EH (cell line): ENCODE data around the gene ZCRB1.
"Not testable (repeated sequence)": the region's sequence is repeated elsewhere in the genome, so short reads cannot be mapped to it uniquely, and the experiment has no call there.

ENCODE experiments used
- DNase-seq: peaks from one replicate; pipeline ENCODE4 v3.0.0-alpha.2; 2015; ENCODE audit warnings: low read depth

Gene ZCRB1, protein sequence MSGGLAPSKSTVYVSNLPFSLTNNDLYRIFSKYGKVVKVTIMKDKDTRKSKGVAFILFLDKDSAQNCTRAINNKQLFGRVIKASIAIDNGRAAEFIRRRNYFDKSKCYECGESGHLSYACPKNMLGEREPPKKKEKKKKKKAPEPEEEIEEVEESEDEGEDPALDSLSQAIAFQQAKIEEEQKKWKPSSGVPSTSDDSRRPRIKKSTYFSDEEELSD

GRCh38 chr12:42325653-42326474 is at the start of gene ZCRB1, which contains the start of gene PPHLN1:
Gene ZCRB1, minus strand, starts transcription at chr12:42326094. Its CDS starts 1,992 bp downstream, at chr12:42324102.
Gene PPHLN1, plus strand, starts transcription at chr12:42326167. Its CDS starts 9,736 bp downstream, at chr12:42335903.
- peak; percentile 83 for DNase-seq

- no peak for DNase-seq
Observed at GRCh38 chr12:42373669-42374068, 47.8 kb upstream of the ZCRB1 start.

DNA sequence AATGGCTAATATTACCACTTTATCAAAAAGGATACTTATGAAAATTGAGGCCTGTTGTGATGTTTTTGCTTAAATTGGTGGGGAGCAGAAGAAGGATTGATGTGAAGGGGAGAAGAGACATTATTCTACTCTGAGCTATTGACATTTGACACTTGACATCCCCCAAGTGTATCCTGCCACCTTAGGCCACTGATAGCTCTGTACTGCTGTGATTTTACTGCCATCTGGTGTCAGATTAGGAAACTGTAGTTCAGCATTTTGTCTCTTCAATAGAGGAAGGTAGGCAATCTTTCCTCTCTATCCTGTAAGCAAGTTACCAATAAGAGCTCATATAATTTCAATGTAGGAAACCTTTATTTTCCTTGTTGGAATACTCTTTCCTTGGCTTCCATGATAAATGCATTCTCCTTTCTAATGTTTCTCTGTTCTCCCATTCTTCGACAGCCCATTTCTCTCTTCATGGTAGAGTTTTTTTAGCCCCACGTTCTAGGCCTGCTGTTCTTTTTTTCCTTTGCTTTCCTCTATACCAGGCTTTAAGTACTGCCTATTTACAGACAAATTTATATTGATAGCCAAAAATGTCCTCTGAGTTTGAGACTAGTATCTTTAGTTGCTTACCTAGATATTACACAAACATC is 46.4 kb upstream of the ZCRB1 start:
- DNase-seq = peak; percentile 61

DNA sequence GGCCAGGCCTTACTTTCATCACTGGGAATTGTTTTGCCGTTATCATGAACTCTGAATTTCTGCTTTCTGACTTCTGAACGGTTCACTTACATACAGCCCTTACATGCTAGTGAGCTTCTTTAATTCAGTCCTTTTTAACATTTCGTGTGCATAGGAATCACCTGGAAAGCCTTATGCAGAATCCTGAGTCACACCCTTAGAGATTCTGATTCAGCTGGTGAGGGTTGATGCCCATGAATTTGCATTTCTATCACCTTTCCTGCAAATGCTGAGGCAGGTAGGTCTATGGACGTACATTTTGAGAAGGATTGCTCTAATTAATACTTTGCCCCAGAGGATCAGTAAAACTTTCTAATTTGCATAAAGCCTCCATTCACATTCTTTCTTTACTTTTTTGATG is 44.1 kb upstream of the ZCRB1 start:
- DNase-seq = no peak

- DNase-seq = no peak
Observed at GRCh38 chr12:42365486-42365885, 39.6 kb upstream of the ZCRB1 start.

DNA sequence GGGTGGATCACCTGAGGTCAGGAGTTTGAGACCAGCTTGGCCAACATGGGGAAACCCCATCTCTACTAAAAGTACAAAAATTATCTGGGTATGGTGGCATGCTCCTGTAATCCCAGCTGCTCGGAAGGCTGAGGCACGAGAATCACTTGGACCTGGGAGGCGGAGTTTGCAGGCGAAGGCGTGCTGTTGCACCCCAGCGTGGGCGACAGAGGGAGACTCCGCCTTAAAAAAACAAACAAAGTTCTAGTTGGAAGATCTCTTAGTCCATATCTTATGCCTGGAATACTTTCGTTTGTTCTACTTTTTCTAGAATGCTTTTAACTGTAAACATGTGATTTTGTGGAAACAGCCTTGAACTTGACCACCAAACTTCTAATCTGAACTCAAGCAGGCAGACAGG is 38.8 kb upstream of the ZCRB1 start:
- no peak for DNase-seq

DNA sequence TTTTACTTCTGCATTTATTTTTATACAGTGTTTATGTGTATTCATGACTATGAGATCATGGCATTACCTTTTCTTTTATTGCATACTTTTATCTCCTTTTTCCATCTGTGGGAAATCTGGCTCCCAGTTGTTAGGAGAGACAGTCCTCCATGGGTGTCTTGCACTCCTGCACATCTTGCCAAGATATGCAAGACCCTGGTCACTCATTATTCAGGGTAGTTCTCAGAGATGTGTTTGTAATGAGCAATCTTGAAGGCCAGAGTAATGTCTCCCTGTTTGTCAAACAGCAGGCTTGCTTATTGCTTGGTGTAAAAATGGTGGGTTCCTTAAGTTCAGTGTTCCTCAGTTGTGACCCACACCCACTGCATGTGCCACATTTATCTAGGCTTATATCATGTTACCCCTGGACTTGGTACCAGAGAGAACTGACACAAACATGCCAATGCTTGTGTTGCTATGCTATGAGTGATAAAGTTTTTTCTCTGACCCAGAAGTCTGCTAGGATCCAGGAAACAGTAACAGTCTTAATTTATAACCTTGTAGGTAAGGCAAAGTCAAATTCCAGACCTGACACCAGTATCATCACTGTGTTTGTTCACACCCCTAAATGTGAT is 36.9 kb upstream of the ZCRB1 start:
- peak; percentile 74 for DNase-seq

GRCh38 chr12:42361909-42362646 is 36.2 kb upstream of the ZCRB1 start:
- peak; percentile 1 for DNase-seq

GRCh38 chr12:42360747-42361403 is 35.0 kb upstream of the ZCRB1 start:
- DNase-seq = peak; percentile 33

DNA sequence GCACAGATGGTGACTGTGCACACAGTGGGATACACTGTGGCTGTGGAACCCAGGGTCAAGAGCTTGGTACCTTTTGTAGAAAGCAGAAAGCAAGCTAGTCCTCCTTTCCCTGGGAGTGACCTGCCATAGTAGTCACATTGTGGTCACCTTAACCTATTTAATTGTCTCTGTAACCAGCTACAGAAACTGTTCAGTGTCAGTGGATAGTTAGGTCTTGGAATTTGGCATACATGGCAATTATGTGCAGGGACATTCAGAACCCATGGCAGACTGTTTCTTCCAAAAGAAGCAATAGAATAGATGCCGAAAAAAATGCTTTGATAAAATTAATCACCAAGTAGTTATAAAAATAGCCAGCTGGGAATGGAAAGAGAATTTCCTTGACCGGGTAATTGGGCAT is 30.4 kb upstream of the ZCRB1 start:
- no peak for DNase-seq

DNA sequence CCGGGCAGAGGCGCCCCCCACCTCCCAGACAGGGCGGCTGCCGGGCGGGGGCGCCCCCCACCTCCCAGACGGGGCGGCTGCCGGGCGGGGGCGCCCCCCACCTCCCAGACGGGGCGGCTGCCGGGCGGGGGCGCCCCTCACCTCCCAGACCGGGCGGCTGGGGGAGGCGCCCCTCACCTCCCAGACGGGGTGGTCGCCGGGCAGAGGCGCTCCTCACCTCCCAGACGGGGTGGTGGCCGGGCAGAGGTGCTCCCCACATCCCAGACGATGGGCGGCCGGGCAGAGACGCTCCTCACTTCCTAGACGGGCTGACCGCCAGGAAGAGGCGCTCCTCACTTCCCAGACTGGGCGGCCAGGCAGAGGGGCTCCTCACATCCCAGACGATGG is 24.1 kb upstream of the ZCRB1 start:
- not testable (repeated sequence) for DNase-seq

DNA sequence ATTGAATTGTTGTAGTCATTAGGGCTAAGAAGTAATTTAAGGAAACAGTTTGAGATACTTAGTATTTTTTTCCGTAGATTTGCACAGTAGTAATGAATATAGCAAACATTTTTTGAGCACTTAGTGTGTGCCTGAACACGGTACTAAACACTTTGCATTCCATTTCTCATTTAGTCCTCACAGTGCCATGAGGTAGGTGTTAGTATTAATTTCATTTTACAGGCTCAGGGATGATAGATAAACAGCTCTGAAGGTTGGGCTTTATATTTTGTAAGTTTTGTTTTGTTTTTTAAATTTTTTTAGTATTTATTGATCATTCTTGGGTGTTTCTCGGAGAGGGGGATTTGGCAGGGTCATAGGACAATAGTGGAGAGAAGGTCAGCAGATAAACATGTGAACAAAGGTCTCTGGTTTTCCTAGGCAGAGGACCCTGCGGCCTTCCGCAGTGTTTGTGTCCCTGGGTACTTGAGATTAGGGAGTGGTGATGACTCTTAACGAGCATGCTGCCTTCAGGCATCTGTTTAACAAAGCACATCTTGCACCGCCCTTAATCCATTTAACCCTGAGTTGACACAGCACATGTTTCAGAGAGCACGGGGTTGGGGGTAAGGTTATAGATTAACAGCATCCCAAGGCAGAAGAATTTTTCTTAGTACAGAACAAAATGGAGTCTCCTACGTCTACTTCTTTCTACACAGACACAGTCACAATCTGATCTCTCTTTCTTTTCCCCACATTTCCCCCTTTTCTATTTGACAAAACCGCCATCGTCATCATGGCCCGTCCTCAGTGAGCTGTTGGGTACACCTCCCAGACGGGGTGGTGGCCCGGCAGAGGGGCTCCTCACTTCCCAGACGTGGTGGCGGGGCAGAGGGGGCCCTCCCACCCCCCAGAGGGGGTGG is 23.5 kb upstream of the ZCRB1 start:
- not testable (repeated sequence) for DNase-seq

DNA sequence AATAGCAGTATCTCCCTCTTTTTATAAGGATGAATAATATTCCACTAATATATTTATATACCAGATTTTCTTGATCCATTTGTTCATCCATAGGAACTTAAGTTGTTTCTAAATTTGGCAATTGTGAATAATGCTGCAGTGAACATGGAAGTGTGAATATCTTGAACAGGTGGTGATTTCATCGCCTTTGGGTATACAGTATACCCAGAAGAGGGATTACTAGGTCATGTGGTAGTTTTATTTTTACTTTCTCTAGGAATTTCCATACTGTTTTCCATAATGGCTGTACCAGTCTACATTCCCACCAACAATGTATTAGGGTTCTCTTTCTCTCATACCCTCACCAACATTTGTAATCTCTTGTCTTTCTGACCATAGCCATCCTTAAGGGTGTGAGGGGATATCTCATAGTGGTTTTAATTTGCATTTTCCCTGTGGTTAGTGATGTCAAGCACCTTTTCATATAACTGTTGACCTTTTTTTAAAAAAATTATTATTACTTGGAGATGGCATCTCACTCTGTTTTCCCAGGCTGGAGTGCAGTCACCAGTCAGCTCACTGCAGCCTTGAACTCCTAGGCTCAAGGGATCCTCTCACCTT is 20.6 kb upstream of the ZCRB1 start:
- DNase-seq = no peak

DNA sequence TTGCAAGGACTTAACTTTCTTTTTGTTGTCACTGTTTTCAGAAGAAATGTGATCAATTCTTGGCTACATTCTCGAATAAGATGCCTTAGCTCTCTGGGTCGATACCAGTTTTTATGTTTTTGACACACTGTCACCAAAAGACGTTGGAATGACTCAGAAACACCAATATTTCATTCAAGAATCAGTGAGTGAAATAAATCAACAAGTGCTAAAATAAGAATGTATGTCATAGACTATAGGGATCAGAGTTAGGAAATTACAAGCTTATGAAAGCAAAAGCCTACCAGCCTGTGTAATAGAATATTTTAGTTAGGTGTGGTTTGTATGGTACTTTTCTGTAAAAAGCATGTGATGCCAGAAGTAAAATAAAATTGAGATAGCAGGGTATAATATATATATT is 17.8 kb upstream of the ZCRB1 start:
- DNase-seq = no peak

DNA sequence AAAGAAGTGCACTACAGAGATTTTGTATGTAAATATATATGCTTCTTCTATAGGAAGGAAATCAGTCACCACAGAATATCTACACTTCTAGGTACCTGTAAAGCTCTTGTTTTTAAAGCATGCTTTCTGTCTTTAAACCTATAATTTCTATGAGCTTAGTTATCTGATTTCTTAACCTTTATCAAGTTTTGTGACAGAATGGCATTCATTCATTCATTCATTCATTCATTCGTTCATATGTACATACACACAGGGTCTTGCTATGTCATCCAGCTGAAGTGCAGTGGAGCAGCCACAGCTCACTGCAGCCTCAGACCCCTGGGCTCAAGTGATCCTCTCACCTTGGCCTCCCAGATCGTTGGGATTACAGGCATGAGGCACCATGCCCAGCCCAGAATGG is 16.1 kb upstream of the ZCRB1 start:
- no peak for DNase-seq

DNA sequence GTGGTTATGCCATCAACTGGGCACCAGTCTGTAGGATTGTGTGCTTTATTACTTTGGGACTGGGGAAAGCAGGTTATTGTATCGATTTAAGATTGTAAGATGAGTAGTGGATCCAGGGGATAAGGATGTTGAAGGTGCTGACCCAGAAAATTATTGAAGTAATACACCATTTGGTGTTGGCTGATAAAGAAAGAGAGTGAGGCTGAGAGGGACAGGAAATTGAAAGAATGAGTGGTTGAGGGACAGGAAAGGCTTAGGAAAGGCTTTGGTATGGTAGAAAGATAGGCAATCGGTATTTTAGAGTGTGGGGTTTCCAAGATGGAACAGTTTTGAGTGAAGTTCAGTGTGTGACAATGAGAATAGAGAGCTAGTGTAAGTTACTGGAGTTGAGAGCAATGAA is 12.4 kb upstream of the ZCRB1 start:
- no peak for DNase-seq

GRCh38 chr12:42336286-42336685 is 10.4 kb upstream of the ZCRB1 start:
- DNase-seq = no peak

- DNase-seq = peak; percentile 55
Observed at GRCh38 chr12:42332301-42333285, 6.7 kb upstream of the ZCRB1 start.

DNA sequence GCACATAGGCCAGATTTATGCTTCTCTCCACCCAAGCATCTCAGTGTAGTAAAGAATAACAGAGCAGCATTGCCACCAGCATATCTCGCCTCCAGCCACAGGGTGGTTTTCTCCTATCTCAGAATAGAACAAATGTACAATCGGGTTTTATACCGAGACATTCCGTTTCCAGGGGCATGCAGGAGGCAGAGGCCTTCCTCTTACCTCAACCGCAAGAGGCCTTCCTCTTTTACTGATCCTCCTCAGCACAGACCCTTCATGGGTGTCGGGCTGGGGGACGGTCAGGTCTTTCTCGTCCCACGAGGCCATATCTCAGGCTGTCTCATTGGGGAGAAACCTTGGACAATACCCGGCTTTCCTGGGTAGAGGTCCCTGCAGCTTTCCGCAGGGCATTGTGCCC is 4.2 kb upstream of the ZCRB1 start:
- DNase-seq = not testable (repeated sequence)
